Activated CD8-positive, alpha-beta memory T cell treated with anti-CD3 and anti-CD28 coated beads for 24 hours (primary cell): ENCODE data around the gene FAM83F.
A peak's percentile ranks its signal among the peaks of the same experiment; 100 is the strongest.
"Not testable (repeated sequence)": the region's sequence is repeated elsewhere in the genome, so short reads cannot be mapped to it uniquely, and the experiment has no call there.

ENCODE experiments used
- DNase-seq: peaks from one replicate; pipeline ENCODE4 v3.0.0-alpha.2; 2020

The FAM83F gene

GRCh38 chr22:40019100-40019499, 24.3 kb downstream of the FAM83F start:
- DNase-seq, result no peak

- DNase-seq, result no peak
These were observed 26.2 kb downstream of the FAM83F start for GRCh38 chr22:40020956-40021355.

GRCh38 chr22:40021401-40022000, 26.7 kb downstream of the FAM83F start:
- DNase-seq, result no peak

- DNase-seq, result no peak
These were observed 27.9 kb downstream of the FAM83F start for GRCh38 chr22:40022536-40023240.

- DNase-seq, result no peak
These were observed 28.6 kb downstream of the FAM83F start for GRCh38 chr22:40023341-40023841.

GRCh38 chr22:40024201-40025061, 29.7 kb downstream of the FAM83F start:
- peak; percentile 83 for DNase-seq

GRCh38 chr22:40025062-40025379, 30.3 kb downstream of the FAM83F start:
- not testable (repeated sequence) for DNase-seq

GRCh38 chr22:40025856-40026255, 31.1 kb downstream of the FAM83F start:
- DNase-seq, result no peak

GRCh38 chr22:40026641-40027040, 31.9 kb downstream of the FAM83F start:
- no peak for DNase-seq

GRCh38 chr22:40027191-40028097, 32.7 kb downstream of the FAM83F start:
- DNase-seq, result no peak

GRCh38 chr22:40028098-40028425, 33.3 kb downstream of the FAM83F start:
- DNase-seq, result no peak

GRCh38 chr22:40029189-40029890, 34.6 kb downstream of the FAM83F start:
- DNase-seq, result no peak

GRCh38 chr22:40030026-40030757, 35.4 kb downstream of the FAM83F start:
- no peak for DNase-seq

- no peak for DNase-seq
These were observed 36.0 kb downstream of the FAM83F start for GRCh38 chr22:40030758-40031095.

- no peak for DNase-seq
These were observed 37.2 kb downstream of the FAM83F start for GRCh38 chr22:40031766-40032470.

- DNase-seq, result no peak
These were observed 39.0 kb downstream of the FAM83F start for GRCh38 chr22:40033586-40034380.

GRCh38 chr22:40035351-40035750, 40.6 kb downstream of the FAM83F start:
- DNase-seq, result no peak

GRCh38 chr22:40036126-40036525, 41.4 kb downstream of the FAM83F start:
- DNase-seq, result no peak

- peak; percentile 78 for DNase-seq
These were observed 42.0 kb downstream of the FAM83F start for GRCh38 chr22:40036591-40037225.

- no peak for DNase-seq
These were observed 42.6 kb downstream of the FAM83F start for GRCh38 chr22:40037320-40037719.
